Liver (tissue), 3 donors: ENCODE data around the gene MAGED1.
A peak's percentile ranks its signal among the peaks of the same experiment; 100 is the strongest.

Experiments used
- JUND ChIP-seq, 2 donors: IDR thresholded peaks; 2 replicates each; pipeline ENCODE4 v1.6.1; 2016; ENCODE audit warnings: antibody characterized with exemption in 2 of 2
- RAD21 ChIP-seq, 2 donors: IDR thresholded peaks; 2 replicates each; pipeline ENCODE4 v1.6.1; 2016; ENCODE audit warnings: antibody characterized with exemption in 2 of 2, mild to moderate bottlenecking in 2 of 2
- RXRA ChIP-seq, 2 donors: IDR thresholded peaks; 2 replicates each; pipeline ENCODE4 v1.6.1; 2017 to 2018; ENCODE audit warnings: antibody characterized with exemption in 2 of 2, mild to moderate bottlenecking in 1 of 2
- SP1 ChIP-seq: IDR thresholded peaks from 2 replicates; pipeline ENCODE4 v1.6.1; 2018; ENCODE audit warnings: antibody characterized with exemption, mild to moderate bottlenecking
- TAF1 ChIP-seq: conservative IDR thresholded peaks from 2 replicates; pipeline ENCODE4 v1.6.1; 2016; ENCODE audit warnings: antibody characterized with exemption, mild to moderate bottlenecking
- YY1 ChIP-seq: IDR thresholded peaks from 2 replicates; pipeline ENCODE4 v1.6.1; 2016; ENCODE audit warnings: antibody characterized with exemption, mild to moderate bottlenecking
- TF ChIP-seq, protein P1 (sequence below): fragments of 150-350 bp; IDR thresholded peaks from 2 replicates; pipeline ENCODE4 v1.5.1; 2017; ENCODE audit warnings: improper control_type of control experiment, low read depth, low read length; ENCODE audit not compliant: missing input control
- TF ChIP-seq, protein P2 (sequence below): IDR thresholded peaks from 2 replicates; pipeline ENCODE4 v1.6.1; 2016; ENCODE audit warnings: antibody characterized with exemption
- TF ChIP-seq, protein P3 (sequence below): IDR thresholded peaks from 2 replicates; pipeline ENCODE4 v1.6.1; 2016; ENCODE audit warnings: antibody characterized with exemption
- TF ChIP-seq, protein P4 (sequence below): IDR thresholded peaks from 2 replicates; pipeline ENCODE4 v1.6.1; 2016; ENCODE audit warnings: antibody characterized with exemption
- donor health status: healthy.
- donor health status: healthy.

DNA sequence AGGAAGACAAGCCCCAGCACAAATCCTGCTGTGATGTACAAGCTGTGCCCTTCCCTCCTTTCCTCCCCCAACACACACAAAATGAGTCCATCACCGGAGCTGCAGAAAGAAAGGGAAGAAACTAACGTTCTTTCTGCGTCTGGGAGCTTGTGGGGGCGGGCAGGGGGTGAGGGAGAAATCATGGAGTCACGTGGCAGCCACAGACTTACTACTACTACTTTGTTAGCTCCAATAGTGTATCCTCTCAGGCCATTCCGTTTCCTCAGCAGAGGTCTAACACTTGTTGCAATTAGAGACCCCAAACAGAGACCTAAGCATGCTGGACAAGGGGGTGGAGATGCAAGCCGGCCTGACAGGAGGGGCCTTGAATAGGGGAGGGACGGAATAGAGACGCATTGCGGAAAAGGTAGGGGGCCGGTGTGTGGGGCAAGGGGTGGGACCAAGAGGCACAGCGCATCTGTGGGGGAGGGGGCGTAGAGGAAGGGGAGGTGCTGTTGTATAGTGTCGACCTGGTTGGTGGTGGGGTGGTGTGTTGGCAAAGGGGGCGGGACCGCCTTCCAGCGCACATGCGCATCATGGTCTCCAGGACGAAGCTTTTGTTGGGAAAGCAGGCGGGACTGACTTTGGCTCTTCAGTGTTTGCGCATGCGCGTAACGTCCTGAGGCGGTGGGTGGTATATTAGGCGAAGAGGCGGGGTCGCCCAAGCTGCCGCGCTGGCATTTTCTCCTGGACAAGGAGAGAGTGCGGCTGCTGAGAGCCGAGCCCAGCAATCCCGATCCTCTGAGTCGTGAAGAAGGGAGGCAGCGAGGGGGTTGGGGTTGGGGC, at the start of gene MAGED1:
- TF ChIP-seq, protein P1, sequence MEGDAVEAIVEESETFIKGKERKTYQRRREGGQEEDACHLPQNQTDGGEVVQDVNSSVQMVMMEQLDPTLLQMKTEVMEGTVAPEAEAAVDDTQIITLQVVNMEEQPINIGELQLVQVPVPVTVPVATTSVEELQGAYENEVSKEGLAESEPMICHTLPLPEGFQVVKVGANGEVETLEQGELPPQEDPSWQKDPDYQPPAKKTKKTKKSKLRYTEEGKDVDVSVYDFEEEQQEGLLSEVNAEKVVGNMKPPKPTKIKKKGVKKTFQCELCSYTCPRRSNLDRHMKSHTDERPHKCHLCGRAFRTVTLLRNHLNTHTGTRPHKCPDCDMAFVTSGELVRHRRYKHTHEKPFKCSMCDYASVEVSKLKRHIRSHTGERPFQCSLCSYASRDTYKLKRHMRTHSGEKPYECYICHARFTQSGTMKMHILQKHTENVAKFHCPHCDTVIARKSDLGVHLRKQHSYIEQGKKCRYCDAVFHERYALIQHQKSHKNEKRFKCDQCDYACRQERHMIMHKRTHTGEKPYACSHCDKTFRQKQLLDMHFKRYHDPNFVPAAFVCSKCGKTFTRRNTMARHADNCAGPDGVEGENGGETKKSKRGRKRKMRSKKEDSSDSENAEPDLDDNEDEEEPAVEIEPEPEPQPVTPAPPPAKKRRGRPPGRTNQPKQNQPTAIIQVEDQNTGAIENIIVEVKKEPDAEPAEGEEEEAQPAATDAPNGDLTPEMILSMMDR, result no peak
- TF ChIP-seq RAD21 (IDR thresholded peaks at IDR 0.05) (peak in 1 of 2 donors; percentile 14), SP1 (peak; percentile 10), TAF1 (peak; percentile 65), RXRA (IDR thresholded peaks at IDR 0.05) (no peak), YY1 (peak; percentile 30), JUND (IDR thresholded peaks at IDR 0.05) (no peak)
- TF ChIP-seq, protein P2, sequence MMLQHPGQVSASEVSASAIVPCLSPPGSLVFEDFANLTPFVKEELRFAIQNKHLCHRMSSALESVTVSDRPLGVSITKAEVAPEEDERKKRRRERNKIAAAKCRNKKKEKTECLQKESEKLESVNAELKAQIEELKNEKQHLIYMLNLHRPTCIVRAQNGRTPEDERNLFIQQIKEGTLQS, result no peak
- TF ChIP-seq, protein P3, sequence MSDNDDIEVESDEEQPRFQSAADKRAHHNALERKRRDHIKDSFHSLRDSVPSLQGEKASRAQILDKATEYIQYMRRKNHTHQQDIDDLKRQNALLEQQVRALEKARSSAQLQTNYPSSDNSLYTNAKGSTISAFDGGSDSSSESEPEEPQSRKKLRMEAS, result peak; percentile 13
- TF ChIP-seq, protein P4, sequence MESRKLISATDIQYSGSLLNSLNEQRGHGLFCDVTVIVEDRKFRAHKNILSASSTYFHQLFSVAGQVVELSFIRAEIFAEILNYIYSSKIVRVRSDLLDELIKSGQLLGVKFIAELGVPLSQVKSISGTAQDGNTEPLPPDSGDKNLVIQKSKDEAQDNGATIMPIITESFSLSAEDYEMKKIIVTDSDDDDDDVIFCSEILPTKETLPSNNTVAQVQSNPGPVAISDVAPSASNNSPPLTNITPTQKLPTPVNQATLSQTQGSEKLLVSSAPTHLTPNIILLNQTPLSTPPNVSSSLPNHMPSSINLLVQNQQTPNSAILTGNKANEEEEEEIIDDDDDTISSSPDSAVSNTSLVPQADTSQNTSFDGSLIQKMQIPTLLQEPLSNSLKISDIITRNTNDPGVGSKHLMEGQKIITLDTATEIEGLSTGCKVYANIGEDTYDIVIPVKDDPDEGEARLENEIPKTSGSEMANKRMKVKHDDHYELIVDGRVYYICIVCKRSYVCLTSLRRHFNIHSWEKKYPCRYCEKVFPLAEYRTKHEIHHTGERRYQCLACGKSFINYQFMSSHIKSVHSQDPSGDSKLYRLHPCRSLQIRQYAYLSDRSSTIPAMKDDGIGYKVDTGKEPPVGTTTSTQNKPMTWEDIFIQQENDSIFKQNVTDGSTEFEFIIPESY, result peak; percentile 35
